Ecto neural progenitor cell (in vitro differentiated cells): ENCODE results near the gene SETBP1.

Experiments used
- DNase-seq: peaks from one replicate; pipeline ENCODE4 v3.0.0-alpha.2; 2018; ENCODE audit warnings: low spot score

The SETBP1 gene

DNA sequence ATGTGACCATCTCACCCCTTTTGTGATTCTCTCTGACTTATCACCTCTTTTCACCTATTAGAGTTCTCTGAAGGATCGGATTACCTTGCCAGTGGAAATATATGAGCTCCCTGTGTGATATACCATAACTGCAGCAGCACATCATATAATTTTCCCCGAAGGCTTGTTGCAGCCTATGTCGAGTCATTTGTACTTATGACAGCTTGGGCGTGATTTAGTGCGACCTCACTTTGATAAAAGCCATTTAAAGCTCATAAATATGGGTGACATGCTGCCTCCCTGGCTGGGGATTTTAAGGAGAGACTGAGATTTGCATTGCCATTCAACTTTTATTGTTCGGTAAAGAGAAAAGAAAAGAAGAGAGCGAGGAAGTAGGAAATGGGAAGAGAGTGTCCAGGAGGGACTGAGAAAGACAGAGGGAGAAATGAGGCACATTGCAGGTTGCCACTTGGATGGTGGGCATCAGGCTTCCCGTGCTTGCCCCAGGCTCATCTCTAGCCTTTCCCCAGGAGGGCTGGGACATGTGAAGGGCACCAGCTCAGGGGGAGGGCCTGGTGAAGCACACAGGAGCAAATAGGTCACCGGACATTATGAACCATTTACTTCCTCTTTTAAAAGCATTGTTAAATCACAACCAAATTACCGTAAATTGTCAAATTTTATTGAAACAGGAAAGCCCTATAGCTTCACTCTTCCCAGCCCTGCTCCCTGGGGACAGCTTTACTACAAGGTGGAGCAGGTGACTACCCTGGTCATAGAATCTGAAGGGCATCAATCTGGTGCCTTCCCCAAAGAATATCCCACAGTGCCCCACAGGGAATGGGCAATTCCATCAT, 161.3 kb downstream of the SETBP1 start:
- no peak for DNase-seq

DNA sequence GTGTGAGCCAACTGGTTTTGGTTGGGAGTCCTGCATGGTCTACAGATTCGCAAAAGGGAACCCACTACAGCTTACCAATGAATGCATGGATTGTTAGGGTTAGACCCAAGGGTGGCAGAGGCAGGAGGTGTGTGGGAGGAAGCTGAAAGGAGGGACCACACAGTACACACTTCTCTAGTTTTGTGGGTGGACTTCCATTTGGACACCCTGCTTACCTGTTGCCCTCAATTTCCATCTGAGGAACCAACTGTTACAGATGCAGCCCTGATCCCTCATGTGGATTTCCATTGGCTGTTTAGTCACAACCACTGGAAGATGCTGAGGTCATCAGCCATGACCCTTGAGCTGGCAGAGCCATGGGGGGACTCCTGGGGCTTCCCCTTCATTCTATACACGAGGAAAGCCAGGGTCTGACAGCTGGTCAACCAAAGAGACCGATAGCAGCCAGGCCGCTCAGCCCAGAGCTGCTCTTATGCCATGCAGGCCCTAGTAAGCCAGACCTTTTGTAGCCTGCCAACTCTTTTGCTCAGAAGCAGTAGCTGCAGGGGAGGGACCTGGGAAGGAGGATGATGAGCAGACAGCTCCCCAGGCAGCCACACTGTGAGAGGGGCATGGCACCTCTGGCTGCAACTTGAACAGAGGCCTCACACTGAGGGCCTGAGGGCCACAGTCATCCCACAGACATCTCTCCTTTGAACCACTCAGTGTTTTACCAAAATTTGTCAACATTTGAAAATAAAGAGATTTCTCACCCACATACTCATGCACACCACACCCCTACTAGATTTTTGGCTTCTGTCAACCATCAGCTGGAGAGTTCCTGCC, 162.1 kb downstream of the SETBP1 start:
- no peak for DNase-seq

DNA sequence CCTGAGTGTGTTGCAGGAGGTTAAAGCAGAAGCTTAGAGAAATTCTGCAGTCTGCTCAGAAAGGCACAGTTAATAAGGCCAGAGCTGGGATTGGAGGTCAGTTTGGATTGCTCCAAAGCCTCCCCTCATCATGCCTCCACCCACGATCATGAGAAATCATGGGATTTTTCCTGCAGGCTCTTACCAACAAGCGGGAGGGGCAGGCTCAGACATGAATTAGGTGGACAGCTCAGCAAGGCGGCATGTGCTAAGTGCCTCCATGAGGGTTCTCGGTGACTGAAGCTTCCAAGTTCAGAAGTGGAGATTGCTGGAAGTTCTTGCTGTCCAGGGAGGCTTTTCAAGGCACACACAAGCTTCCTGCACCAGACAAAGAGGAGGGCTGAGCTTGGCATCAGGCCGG, 163.8 kb downstream of the SETBP1 start:
- DNase-seq, result no peak

DNA sequence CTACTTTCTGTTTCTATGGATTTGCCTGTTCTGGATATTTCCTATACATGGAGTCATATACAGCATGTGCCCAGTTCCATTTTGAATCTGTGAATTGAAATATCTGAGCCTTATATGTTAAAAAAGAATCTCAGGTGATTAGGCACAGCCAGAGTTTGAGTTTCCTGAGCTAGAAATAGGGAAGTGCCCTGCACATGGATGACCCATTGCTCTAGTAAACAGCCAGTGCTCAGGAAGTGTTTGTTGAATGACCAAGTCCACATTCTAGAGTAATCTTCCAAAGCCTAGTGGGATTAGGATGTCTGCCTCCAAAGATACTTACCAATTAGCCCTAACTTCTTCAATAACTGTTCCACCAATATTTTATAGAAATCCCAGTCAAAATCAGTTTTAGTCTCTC, 165.8 kb downstream of the SETBP1 start:
- DNase-seq, result no peak

DNA sequence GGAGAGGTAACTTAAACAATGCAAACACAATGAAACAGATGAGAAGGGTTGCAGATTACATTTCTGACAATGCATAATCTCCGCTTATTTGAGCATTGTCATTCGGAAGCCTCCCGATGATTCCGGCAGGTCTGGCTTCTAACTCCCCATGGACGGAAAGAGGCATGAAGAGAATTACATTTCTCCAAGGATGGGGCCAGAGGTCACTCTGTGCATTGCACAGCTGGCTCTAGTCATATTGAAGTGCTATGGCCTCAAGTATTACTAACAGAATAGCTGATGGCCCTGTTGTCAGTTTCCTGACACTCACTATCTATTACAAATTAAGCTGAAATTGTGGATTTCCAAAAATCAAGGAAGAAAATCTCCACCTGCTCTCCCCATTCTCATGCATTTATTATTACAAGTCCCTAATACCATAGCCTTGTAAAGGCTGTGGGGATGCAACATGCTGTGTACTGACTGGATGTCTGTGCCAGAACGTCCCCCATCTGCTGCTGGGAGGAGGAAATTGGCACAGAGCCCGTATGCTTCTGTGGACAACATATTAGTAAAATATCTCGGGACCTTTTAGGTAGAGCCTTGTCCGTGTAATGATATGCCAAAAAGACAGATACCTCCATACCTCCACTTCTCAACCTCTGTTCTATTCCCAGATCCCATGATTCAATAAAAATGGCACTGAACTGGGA, 168.1 kb downstream of the SETBP1 start:
- DNase-seq, result no peak

DNA sequence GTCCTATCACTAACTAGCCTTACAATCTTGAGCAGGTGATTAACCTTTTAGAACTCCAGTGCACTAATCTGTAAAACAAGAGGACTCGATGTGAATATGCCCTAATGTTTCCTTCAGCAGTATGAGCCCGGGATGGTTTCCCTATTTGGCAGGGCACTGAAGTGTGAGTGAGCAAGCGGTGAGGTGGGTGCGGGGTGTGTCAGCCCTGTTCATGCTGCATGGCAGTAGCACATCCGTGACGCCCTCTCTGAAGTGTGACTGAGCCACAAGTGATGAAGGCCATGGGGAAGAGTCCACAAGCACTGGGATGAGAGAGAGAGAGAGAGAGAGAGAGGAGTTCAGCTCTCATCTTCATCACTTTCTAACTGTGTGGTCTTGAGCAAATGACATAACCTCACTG, 168.7 kb downstream of the SETBP1 start:
- no peak for DNase-seq

DNA sequence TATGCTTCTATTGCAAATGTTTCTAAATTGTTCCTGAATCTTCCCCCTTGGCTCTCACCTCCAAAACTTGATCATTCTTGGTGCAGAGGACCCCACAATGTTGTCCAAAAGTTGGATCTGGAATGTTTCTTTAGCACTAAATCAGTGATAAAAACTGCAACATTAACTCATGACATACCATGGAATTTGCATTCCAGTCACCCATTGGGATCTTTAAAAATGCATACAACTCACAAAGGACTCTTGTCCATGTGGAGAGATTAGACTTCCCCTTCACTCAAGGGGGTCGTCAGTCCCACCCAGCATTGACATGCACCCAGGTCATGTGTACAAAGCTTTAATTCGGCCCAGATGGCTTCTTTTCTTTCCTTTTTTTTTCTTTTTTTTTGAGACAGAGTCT, 169.3 kb downstream of the SETBP1 start:
- no peak for DNase-seq

DNA sequence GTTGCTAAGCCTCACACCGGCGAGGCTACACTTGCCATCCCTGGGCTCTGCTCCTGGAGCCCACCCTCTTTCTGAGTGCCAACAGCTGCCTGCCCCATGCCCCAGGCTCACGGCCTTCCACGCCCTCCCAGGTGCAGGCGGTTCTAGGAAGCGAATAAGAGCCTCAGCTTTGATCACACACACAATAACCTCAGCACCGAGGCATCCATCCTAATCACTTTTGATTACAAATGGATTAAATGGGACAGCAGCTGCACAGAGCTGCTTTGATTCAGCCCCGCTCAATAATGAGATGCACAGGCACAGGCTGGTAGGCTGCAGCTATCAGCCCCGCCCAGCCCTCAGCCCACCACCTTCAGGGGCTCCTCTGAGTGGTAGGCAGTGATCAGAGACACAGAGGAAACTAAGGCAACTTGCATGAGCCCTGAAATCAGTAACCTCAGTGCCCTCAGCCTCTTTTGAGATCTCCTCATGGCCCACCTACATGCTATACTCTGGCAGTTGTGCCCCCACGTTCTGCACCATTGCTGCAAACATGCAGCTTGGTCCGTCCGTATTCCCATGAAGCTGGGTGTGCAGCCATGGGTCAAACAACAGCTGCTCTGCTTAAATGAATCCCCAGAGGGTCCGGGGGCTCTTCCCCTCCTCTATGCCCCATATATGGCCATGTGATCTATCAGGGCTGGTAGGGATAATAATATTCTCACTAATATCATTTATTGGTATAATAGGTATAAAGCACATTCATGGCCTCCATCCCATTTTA, 171.4 kb downstream of the SETBP1 start:
- DNase-seq, result no peak

DNA sequence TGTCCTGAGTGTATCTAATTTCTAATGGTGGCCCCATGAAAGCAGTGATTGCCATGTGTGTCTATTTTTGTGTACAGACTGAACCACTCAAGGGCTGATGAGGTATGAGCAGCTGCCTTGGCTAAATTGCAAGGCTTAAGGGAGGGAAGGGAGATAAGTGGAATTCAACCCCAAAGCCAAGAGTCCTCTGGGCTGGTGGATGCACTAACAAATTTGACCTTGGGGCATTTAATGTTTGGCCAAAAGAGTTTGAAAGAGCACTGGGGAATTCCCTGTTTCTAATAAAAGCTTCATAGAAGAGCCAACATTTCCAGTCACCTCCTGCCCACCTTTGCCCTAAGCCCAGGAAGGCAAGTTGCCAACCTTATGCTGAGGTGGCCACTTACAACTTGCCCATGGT, 172.1 kb downstream of the SETBP1 start:
- no peak for DNase-seq

DNA sequence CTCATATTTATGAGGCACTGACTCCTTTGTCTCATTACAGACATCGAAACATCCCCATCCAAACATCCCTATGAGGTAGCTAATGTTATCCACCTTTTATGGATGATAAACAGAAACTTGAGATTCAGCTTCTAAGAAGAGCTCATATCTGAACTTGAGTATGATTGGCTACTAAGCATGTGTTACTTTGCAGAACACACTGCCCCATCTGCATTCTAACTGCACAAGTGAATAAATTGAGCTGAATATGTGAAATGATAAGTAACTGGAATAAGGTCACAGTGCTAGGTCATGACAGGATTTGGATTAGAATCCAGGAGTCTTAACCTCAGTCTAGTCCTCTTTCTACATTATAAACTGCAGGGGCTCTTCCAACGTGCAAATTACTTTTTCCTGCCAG, 172.7 kb downstream of the SETBP1 start:
- no peak for DNase-seq

DNA sequence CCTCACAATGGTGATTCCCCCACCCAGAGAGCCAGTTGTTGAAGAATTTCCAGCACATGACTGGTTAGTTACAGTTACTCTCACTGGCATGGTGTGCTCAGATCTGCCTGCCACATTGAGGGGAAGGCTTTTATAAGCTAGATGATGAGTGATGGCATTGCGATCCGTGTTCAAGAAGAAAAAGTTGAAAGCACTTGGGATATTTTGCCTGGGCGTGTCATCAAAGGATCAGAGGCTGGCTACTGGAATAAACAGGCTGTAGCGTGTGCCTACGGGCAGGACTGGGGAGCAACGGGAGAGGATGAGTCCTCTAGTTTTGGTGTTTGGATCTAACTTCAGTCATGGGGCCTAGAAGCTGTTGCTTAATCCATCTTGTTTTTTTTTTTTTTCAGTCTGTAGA, 175.0 kb downstream of the SETBP1 start:
- no peak for DNase-seq

DNA sequence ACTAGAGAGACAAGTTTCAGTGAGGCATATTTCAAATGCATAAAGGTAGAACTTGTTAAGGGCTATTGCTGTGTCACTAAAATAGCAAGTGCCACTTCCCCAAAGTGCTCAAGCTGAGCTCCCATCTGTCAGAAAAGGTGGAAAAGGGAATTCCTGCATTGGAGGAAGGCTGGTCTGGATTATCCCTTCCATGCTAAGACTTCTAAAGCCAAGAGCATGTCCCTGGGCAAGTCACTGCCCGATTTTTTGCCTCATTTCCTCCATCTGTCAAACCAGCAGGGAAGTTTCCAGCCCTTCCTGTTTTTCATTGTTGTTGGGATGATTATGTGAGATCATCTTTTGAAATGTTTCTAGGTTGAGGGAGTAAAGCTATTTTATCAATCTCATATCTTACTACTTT, 175.5 kb downstream of the SETBP1 start:
- no peak for DNase-seq

DNA sequence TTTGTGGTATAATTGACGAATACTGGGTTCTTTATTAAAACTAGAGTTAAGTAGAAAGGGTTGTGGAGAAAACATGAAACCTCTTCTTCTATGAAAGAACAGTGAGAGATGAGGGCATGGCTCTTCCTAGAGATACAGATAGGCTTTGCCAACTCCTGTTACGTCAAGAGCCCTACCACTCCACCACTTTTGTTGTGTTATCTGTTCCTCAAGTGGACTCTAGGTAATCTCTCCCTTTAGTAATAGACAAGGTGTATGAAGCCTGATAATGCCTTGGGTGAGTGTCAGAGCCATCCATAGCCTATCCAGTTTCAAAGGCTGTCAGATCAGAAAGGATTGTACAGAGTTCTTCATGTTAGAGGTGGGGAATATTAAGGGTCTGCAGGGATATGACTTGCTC, 176.4 kb downstream of the SETBP1 start:
- no peak for DNase-seq

DNA sequence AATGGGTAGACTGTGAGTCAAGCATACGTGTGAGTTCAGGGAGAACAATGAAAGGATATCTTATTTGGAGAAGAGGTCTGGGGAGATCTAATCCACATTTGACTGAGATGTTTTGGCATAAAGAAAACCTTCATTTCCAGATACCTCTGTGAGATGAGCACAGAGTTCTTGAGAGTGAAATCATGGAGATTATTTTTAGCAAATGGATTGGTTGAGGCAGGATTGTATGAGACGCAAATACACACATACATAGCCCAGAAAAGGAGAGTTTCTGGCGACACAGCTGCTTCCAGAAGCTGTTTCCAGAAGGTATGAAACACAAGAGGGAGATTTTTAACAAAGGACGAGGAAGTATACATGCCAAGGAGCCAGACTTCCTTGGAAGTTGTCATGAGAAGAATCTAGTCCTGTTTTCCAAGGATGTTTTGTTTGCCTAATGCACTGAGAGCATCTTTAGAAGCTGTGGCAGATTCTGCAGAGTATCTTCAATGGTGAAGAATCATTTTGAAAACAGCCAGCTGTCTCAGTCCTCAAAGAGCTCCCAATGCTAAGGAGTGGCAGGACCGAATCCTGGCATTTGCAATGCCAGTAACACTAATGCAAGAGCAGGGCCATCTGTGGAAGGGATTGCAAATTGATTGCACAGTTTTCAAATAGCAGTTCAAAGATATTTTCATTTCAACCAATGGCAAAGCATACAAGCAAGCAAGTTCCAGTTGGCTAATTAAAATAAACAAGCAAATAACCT, 177.2 kb downstream of the SETBP1 start:
- DNase-seq, result no peak

DNA sequence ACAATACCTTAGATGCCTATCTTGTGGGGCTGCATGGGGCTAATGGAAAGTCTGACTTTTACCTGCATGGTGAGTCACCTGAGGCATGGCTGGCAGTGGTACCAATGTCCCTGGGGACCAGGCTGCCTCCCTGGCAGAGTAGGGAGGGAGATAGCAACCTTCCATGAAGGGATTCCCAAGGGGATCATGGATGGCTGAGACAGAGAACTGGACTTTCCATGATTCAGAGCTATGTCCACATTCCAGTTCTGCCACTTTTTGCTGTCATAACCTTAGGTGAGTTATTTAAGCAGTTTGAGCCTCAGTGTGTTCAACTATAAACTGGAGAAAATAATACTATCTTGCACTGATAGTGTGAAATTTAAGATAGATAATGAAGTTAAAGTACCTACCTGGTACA, 178.6 kb downstream of the SETBP1 start:
- no peak for DNase-seq

DNA sequence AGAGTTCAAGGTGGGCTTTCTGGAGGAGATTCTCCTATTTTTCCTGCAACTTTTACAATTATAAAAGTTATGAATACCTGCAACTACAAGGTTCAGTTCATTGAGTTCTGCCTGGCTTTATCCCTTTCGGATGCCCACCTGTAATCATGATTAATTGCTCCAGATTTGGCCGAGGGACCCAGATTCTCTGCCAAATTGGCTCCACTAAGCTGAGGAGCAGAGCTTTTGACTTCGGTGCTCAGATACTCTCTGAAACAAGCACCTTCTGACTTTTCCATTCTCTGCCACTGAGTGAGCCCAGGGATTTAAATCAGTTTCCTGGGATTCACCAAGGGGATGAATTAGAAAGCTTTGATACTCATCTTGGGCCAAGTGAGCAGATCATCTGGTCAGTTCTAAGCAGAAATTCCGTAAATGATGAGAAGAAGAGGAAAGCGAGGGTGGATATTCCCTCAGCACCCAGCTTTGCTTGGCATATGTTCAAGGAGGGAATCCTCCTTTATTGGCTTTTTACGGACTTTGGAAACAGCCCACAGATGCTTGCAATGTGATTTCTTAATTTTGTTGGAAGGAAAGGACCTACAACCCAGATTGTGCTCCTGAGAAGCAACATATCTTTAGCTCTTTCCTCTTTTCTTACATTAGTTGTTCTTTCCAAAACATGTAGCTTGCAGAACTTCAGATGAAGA, 179.2 kb downstream of the SETBP1 start:
- DNase-seq, result no peak

DNA sequence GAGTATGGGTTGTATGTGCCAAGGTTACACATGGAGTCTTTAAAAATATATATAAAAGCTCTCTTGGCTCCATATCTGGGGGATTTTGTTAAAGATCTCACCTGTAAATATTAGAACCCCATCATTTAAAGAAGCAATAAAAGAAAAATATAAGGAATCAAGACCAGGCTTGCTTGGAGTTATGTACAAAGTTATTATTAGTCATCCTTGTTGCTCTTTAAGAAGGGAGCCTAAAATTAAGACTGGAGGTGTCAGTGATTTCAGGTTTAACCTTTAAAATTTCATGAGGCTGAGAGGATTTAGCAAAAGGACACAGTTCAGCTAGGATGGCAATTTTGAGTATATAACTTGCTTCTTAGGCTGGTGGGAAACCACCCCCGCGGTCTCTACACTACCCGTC, 181.4 kb downstream of the SETBP1 start:
- DNase-seq, result no peak

DNA sequence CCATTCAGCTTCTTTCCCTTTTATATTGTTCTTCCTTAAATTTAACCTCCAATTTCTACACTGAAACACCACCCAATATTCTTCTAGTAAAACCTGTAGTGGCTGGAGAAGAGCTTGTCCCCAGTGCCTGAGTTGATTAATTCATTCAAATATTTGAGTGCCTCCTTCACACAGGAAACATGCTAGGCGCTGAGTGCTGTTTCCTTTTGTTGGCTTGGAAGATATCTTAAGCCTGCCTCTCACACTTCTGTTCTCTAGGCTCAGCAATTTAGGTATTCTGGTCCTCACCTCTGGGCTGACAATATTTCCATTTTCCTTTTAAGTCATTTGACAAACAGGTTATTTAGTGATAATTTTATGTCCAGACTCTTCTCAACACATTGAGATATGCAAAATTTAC, 185.4 kb downstream of the SETBP1 start:
- no peak for DNase-seq

DNA sequence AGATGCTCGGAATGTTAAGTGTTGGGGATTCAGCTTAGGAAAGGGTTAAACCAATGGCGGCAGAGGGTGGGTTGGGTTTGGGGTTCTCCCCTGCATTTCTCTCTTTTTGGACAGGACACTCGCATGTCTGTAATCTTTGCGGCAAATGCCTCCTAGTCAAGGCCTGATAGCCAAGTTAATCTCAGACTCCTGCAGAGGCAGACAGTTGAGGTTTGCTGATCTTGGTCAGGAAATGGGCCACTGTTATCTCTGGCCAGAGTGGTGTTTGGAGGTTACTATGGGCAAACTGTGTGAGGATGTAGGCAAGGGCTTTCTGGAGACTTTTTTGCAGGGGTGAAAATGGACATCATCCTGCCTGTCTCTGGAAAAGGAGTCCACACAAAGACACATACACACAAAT, 188.8 kb downstream of the SETBP1 start:
- DNase-seq, result no peak

DNA sequence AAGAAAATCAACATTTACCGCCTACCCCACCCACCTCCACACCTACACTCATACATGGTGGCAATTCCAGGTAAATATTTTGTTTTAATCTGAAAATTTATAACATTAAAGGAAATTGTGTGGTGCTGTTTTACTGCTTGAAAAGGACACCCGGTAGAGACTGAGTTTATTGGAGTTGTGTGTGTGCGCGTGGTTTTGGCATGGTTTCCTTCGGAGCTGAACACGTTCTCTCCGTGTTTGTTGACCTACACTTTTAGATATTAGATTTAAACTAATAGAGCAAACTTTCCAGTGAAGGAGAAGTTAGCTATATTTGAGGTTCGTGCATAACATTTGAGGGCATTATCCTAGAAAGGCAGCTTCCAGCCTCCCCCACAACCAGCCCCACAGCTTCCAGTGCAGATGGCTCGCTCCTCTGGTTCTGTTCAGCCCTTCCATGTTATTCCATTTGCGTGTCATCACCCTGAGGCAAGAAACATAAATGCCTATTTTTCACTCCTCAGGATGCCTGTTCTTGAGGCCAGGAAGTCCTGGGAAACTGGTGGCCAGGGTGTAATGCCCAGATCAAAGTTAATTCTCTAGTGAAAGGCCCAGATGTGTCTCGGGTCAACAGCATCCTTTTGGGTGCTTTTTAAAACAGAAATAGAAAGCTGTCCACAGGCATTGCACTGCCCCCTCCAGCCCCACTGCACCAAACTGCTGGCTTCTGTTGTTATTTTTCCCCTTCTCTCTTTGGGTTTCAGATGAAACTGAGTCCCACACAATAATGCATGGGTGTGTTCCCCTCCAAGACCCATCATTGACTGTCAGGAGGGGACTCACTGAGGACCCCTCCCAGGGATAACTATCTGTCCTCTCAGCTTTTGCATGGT, 190.2 kb downstream of the SETBP1 start:
- no peak for DNase-seq
